Trophoblast cell (in vitro differentiated cells and primary cell): ENCODE measurements around the gene MACROD2.

Experiments used
- DNase-seq, 2 donors: peaks; one replicate each; pipeline ENCODE4 v3.0.0-alpha.2; 2016
- H2AFZ ChIP-seq: 2 replicates; pipeline ENCODE4 v1.6.1; 2013; ENCODE audit warnings: low read length, moderate library complexity, mild to moderate bottlenecking; ENCODE audit not compliant: insufficient read depth, poor library complexity
- H2AK5ac ChIP-seq: 2 replicates; pipeline ENCODE4 v1.6.1; 2013; ENCODE audit warnings: mild to moderate bottlenecking, low read length
- H2BK120ac ChIP-seq: 2 replicates; pipeline ENCODE4 v1.6.1; 2013; ENCODE audit warnings: low read length, mild to moderate bottlenecking, moderate library complexity; ENCODE audit not compliant: insufficient read depth, poor library complexity
- H2BK12ac ChIP-seq: 2 replicates; pipeline ENCODE4 v1.6.1; 2013; ENCODE audit warnings: mild to moderate bottlenecking, low read length, moderate library complexity
- H2BK5ac ChIP-seq: 2 replicates; pipeline ENCODE4 v1.6.1; 2013; ENCODE audit warnings: low read length, low read depth, moderate library complexity, mild to moderate bottlenecking; ENCODE audit not compliant: poor library complexity
- H3K14ac ChIP-seq: 2 replicates; pipeline ENCODE4 v1.6.1; 2013; ENCODE audit warnings: mild to moderate bottlenecking, low read length
- H3K18ac ChIP-seq: 2 replicates; pipeline ENCODE4 v1.6.1; 2013; ENCODE audit warnings: mild to moderate bottlenecking, low read length
- H3K23ac ChIP-seq: 2 replicates; pipeline ENCODE4 v1.6.1; 2013; ENCODE audit warnings: low read length
- H3K27ac ChIP-seq: 2 replicates; pipeline ENCODE4 v1.5.1; 2013; ENCODE audit warnings: low read depth, mild to moderate bottlenecking, inconsistent platforms, low read length, moderate library complexity
- H3K27me3 ChIP-seq: 2 replicates; pipeline ENCODE4 v1.6.1; 2013; ENCODE audit warnings: inconsistent platforms, mild to moderate bottlenecking, low read length, moderate library complexity; ENCODE audit not compliant: insufficient read depth
- H3K36me3 ChIP-seq, 2 experiments: 1 replicate in 1 of 2; 2 replicates in 1 of 2; pipeline ENCODE4 v1.6.1; 2013; ENCODE audit warnings: low read length in 2 of 2, mild to moderate bottlenecking in 2 of 2, moderate library complexity in 1 of 2; ENCODE audit not compliant: insufficient read depth in 2 of 2, control insufficient read depth in 1 of 2
- H3K4ac ChIP-seq: 2 replicates; pipeline ENCODE4 v1.6.1; 2013; ENCODE audit warnings: low read depth, mild to moderate bottlenecking, low read length, moderate library complexity
- H3K4me1 ChIP-seq, 2 experiments: 1 replicate in 1 of 2; 2 replicates in 1 of 2; pipeline ENCODE4 v1.6.1; 2013; ENCODE audit warnings: low read length in 2 of 2, mild to moderate bottlenecking in 2 of 2, moderate library complexity in 1 of 2; ENCODE audit not compliant: insufficient read depth in 2 of 2, control insufficient read depth in 1 of 2
- H3K4me2 ChIP-seq: 2 replicates; pipeline ENCODE4 v1.6.1; 2013; ENCODE audit warnings: inconsistent platforms, mild to moderate bottlenecking, low read length, moderate library complexity
- H3K4me3 ChIP-seq: 2 replicates; pipeline ENCODE4 v1.5.1; 2013; ENCODE audit warnings: mild to moderate bottlenecking, low read depth, low read length, inconsistent platforms
- H3K79me1 ChIP-seq: one replicate; pipeline ENCODE4 v1.6.1; 2013; ENCODE audit warnings: low read length
- H3K79me2 ChIP-seq: 2 replicates; pipeline ENCODE4 v1.6.1; 2013; ENCODE audit warnings: low read length, mild to moderate bottlenecking; ENCODE audit not compliant: control insufficient read depth, insufficient read depth, poor library complexity
- H3K9ac ChIP-seq: 2 replicates; pipeline ENCODE4 v1.6.1; 2013; ENCODE audit warnings: mild to moderate bottlenecking, low read length
- H3K9me3 ChIP-seq: 2 replicates; pipeline ENCODE4 v1.6.1; 2013; ENCODE audit warnings: low read depth, mild to moderate bottlenecking, control low read depth, inconsistent platforms, low read length; ENCODE audit not compliant: insufficient read depth
- H4K12ac ChIP-seq: 2 replicates; pipeline ENCODE4 v1.6.1; 2013; ENCODE audit warnings: low read depth, mild to moderate bottlenecking, low read length, moderate library complexity
- H4K8ac ChIP-seq: 2 replicates; pipeline ENCODE4 v1.6.1; 2013; ENCODE audit warnings: low read depth, mild to moderate bottlenecking, low read length, moderate library complexity
- H4K91ac ChIP-seq: one replicate; pipeline ENCODE4 v1.6.1; 2013; ENCODE audit warnings: low read depth, mild to moderate bottlenecking, low read length, moderate library complexity
- WGBS: extraction: QIAGEN DNeasy Blood & Tissue Kit; methylation state at CpG from one replicate; pipeline ENCODE4 v1.1.7; 2013; ENCODE audit warnings: missing lambda C conversion rate; ENCODE audit not compliant: insufficient read length, insufficient coverage; ENCODE audit errors: extremely low coverage; 5-methylcytosine and 5-hydroxymethylcytosine counted together

The MACROD2 gene

GRCh38 chr20:14619411-14619810 is 624.1 kb downstream of the MACROD2 start:
- Histone ChIP-seq H3K9ac (no peak overlapping the region), H2BK12ac (no peak overlapping the region), H3K79me1 (no peaks in the 10 kb centered on the region), H4K91ac (no peak overlapping the region), H3K4me1 (no peaks in the 10 kb centered on the region), H3K27me3 (no peaks in the 10 kb centered on the region), H3K23ac (no peak overlapping the region), H4K12ac (no peak overlapping the region), H3K14ac (no peak overlapping the region), H2AFZ (no peak overlapping the region), H3K4me2 (no peak overlapping the region), H2BK5ac (no peak overlapping the region), H4K8ac (no peak overlapping the region), H3K36me3 (no peaks in the 10 kb centered on the region), H3K27ac (no peak overlapping the region), H3K18ac (no peak overlapping the region), H3K79me2 (no peaks in the 10 kb centered on the region), H3K9me3 (no peaks in the 10 kb centered on the region), H2AK5ac (no peak overlapping the region), H3K4me3 (no peak overlapping the region), H3K4ac (no peak overlapping the region), H2BK120ac (no peak overlapping the region)
- WGBS = no CpG with 5 or more reads among the region's 1 CpG
- DNase-seq = no peak

- H4K91ac ChIP-seq = no peak overlapping the region
- no peak overlapping the region for H3K27ac ChIP-seq
- H3K23ac ChIP-seq = no peak overlapping the region
- H3K79me1 ChIP-seq = no peaks in the 10 kb centered on the region
- H3K14ac ChIP-seq = no peak overlapping the region
- H2BK12ac ChIP-seq = no peak overlapping the region
- H2AFZ ChIP-seq = no peak overlapping the region
- no peak overlapping the region for H3K4me2 ChIP-seq
- no peaks in the 10 kb centered on the region for H3K4me1 ChIP-seq
- no peak overlapping the region for H3K9ac ChIP-seq
- no peaks in the 10 kb centered on the region for H3K9me3 ChIP-seq
- no CpG with 5 or more reads among the region's 2 CpGs for WGBS
- H2BK120ac ChIP-seq = no peak overlapping the region
- H4K12ac ChIP-seq = no peak overlapping the region
- H2BK5ac ChIP-seq = no peak overlapping the region
- DNase-seq = peak in 1 of 2 donors; percentile 4
- no peak overlapping the region for H3K18ac ChIP-seq
- H3K4me3 ChIP-seq = no peak overlapping the region
- H3K36me3 ChIP-seq = no peaks in the 10 kb centered on the region
- H3K27me3 ChIP-seq = no peaks in the 10 kb centered on the region
- H4K8ac ChIP-seq = no peak overlapping the region
- H3K4ac ChIP-seq = no peak overlapping the region
- H2AK5ac ChIP-seq = no peak overlapping the region
- no peaks in the 10 kb centered on the region for H3K79me2 ChIP-seq
Observed at GRCh38 chr20:14622796-14623195, 627.5 kb downstream of the MACROD2 start.

GRCh38 chr20:14631011-14631410 is 635.7 kb downstream of the MACROD2 start:
- no peak for DNase-seq
- H4K8ac ChIP-seq = no peak overlapping the region

GRCh38 chr20:14632906-14633305 is 637.6 kb downstream of the MACROD2 start:
- Histone ChIP-seq H3K23ac (no peak overlapping the region), H4K12ac (no peak overlapping the region), H3K18ac (no peak overlapping the region), H2AK5ac (no peak overlapping the region), H3K9ac (no peak overlapping the region), H2BK12ac (no peak overlapping the region), H3K27me3 (no peaks in the 10 kb centered on the region), H3K9me3 (no peaks in the 10 kb centered on the region), H3K27ac (no peak overlapping the region), H4K8ac (no peak overlapping the region), H3K4me2 (no peak overlapping the region), H3K4ac (no peak overlapping the region), H3K4me1 (no peaks in the 10 kb centered on the region), H4K91ac (no peak overlapping the region), H3K14ac (no peak overlapping the region), H2AFZ (no peak overlapping the region), H3K36me3 (no peaks in the 10 kb centered on the region), H3K4me3 (no peak overlapping the region), H3K79me2 (no peaks in the 10 kb centered on the region), H2BK120ac (no peak overlapping the region), H2BK5ac (no peak overlapping the region), H3K79me1 (no peaks in the 10 kb centered on the region)
- WGBS = no CpG with 5 or more reads among the region's 6 CpGs
- no peak for DNase-seq

More at GRCh38 chr20:14631011-14631410, 635.7 kb downstream of the MACROD2 start:
- no peaks in the 10 kb centered on the region for H3K27me3 ChIP-seq
- no peaks in the 10 kb centered on the region for H3K4me1 ChIP-seq
- H3K4me2 ChIP-seq = no peak overlapping the region
- no peaks in the 10 kb centered on the region for H3K9me3 ChIP-seq
- no peak overlapping the region for H3K18ac ChIP-seq
- H2AK5ac ChIP-seq = no peak overlapping the region
- H4K12ac ChIP-seq = no peak overlapping the region
- H3K79me2 ChIP-seq = no peaks in the 10 kb centered on the region
- no peak overlapping the region for H2BK12ac ChIP-seq
- no peak overlapping the region for H2AFZ ChIP-seq
- no peak overlapping the region for H3K27ac ChIP-seq
- no peak overlapping the region for H3K4ac ChIP-seq
- H3K36me3 ChIP-seq = no peaks in the 10 kb centered on the region
- no peak overlapping the region for H3K23ac ChIP-seq
- no peak overlapping the region for H3K4me3 ChIP-seq
- H2BK120ac ChIP-seq = no peak overlapping the region
- no peaks in the 10 kb centered on the region for H3K79me1 ChIP-seq
- no peak overlapping the region for H4K91ac ChIP-seq
- no peak overlapping the region for H3K14ac ChIP-seq
- WGBS = no CpG with 5 or more reads among the region's 4 CpGs
- H3K9ac ChIP-seq = no peak overlapping the region
- H2BK5ac ChIP-seq = no peak overlapping the region
